SK-N-SH (cell line): Measurements from ENCODE around the gene TMEM131. TPM values are rescaled to one million over a fixed set of nuclear protein-coding genes. Genes with fewer than 3 reads are reported as not detected.

Source experiments
- CTCF ChIA-PET: fragments of 300-600, 350-600 bp; formaldehyde crosslinking; extraction: SDS; loops from one replicate; lab custom pipeline; 2021; lab: Yijun Ruan, JAX
- POLR2A ChIA-PET: fragments of 350-600 bp; sonication (Branson Sonifier 250); formaldehyde crosslinking; extraction: SDS; loops from one replicate; lab custom pipeline; 2020; ENCODE audit warnings: antibody characterized with exemption, inconsistent platforms; lab: Yijun Ruan, JAX
- DNase-seq: peaks from one replicate; pipeline ENCODE4 v3.0.0; 2012
- H2AFZ ChIP-seq: fragments of 200-600 bp; sonication (generic); 2 replicates; pipeline ENCODE4 v1.8.1; 2016; ENCODE audit warnings: antibody characterized with exemption, mild to moderate bottlenecking, low read depth
- H3F3A ChIP-seq: fragments of 200-600 bp; sonication (generic); replicated peaks from 2 replicates; pipeline ENCODE3; 2016; ENCODE audit warnings: antibody characterized with exemption, mild to moderate bottlenecking; ENCODE audit not compliant: insufficient read depth
- H3K27ac ChIP-seq, 2 experiments: fragments of 200-500 bp in 1 of 2; fragments of 200-600 bp in 1 of 2; sonication (Bioruptor generic) in 1 of 2; sonication (generic), shearing (Covaris generic) in 1 of 2; 2 replicates each; pipeline versions ENCODE4 v1.5.1 to v1.6.1; 2014 to 2016; ENCODE audit warnings: low read depth in 2 of 2, inconsistent platforms in 1 of 2, low read length in 1 of 2, mild to moderate bottlenecking in 1 of 2, mixed read lengths in 1 of 2
- H3K27me3 ChIP-seq: fragments of 200-600 bp; sonication (generic), shearing (Covaris generic); 2 replicates; pipeline ENCODE4 v1.6.1; 2016; ENCODE audit warnings: mixed run types; ENCODE audit not compliant: insufficient read depth
- H3K36me3 ChIP-seq, 2 experiments: fragments of 200-500 bp in 1 of 2; fragments of 200-600 bp in 1 of 2; sonication (Bioruptor generic) in 1 of 2; sonication (generic) in 1 of 2; replicated peaks in 1 of 2; 2 replicates each; pipeline versions ENCODE3 to v1.5.1; 2014 to 2016; ENCODE audit warnings: low read length in 1 of 2, mild to moderate bottlenecking in 1 of 2; ENCODE audit not compliant: insufficient read depth in 2 of 2, control insufficient read depth in 1 of 2
- H3K4me1 ChIP-seq, 2 experiments: fragments of 200-500 bp in 1 of 2; fragments of 200-600 bp in 1 of 2; sonication (Bioruptor generic) in 1 of 2; sonication (generic), shearing (Covaris generic) in 1 of 2; 2 replicates each; pipeline versions ENCODE4 v1.5.1 to v1.6.1; 2014 to 2016; ENCODE audit warnings: low read depth in 1 of 2, low read length in 1 of 2, mixed run types in 1 of 2; ENCODE audit not compliant: insufficient read depth in 2 of 2, control insufficient read depth in 1 of 2
- H3K4me2 ChIP-seq: fragments of 200-600 bp; sonication (generic), shearing (Covaris generic); 2 replicates; pipeline ENCODE4 v1.6.1; 2017; ENCODE audit warnings: mixed run types
- H3K4me3 ChIP-seq, 2 experiments: fragments of 200-500 bp in 1 of 2; fragments of 200-600 bp in 1 of 2; sonication (Bioruptor generic) in 1 of 2; sonication (generic), shearing (Covaris generic) in 1 of 2; 2 replicates each; pipeline versions ENCODE4 v1.5.1 to v1.8.1; 2014 to 2016; ENCODE audit warnings: low read depth in 2 of 2, inconsistent platforms in 1 of 2, low read length in 1 of 2, mild to moderate bottlenecking in 1 of 2, mixed read lengths in 1 of 2, moderate library complexity in 1 of 2
- H3K79me2 ChIP-seq: fragments of 200-600 bp; sonication (generic); 2 replicates; pipeline ENCODE4 v1.8.1; 2017; ENCODE audit warnings: mild to moderate bottlenecking; ENCODE audit not compliant: insufficient read depth
- H3K9ac ChIP-seq: fragments of 200-600 bp; sonication (generic); 2 replicates; pipeline ENCODE4 v1.6.1; 2017; ENCODE audit warnings: mixed run types
- H3K9me2 ChIP-seq: fragments of 200-600 bp; sonication (generic); 2 replicates; pipeline ENCODE4 v1.6.1; 2017; ENCODE audit warnings: mixed run types
- H3K9me3 ChIP-seq: fragments of 200-600 bp; sonication (generic); 2 replicates; pipeline ENCODE4 v1.6.1; 2017; ENCODE audit warnings: mixed run types, mild to moderate bottlenecking, moderate library complexity
- H4K20me1 ChIP-seq: fragments of 200-600 bp; sonication (generic); 2 replicates; pipeline ENCODE4 v1.6.1; 2017; ENCODE audit warnings: mild to moderate bottlenecking, mixed run types; ENCODE audit not compliant: insufficient read depth
- FOSL2 ChIP-seq: IDR thresholded peaks from 2 replicates; pipeline ENCODE4 v1.4.0; 2012; ENCODE audit warnings: low read depth, mild to moderate bottlenecking, moderate library complexity, borderline replicate concordance
- GABPA ChIP-seq: IDR thresholded peaks from 2 replicates; pipeline ENCODE4 v1.4.0; 2012; ENCODE audit warnings: low read depth, mild to moderate bottlenecking
- MXI1 ChIP-seq: IDR thresholded peaks from 2 replicates; pipeline ENCODE4 v1.6.1; 2012; ENCODE audit warnings: mild to moderate bottlenecking, low read depth, low read length, improper control_type of control experiment
- POLR2AphosphoS5 ChIP-seq: IDR thresholded peaks from 2 replicates; pipeline ENCODE4 v1.6.1; 2012; ENCODE audit warnings: low read depth, low read length
- RCOR1 ChIP-seq: fragments of 150-350 bp; IDR thresholded peaks from 2 replicates; pipeline ENCODE4 v1.6.1; 2017; ENCODE audit warnings: antibody characterized with exemption, low read length
- WGBS: methylation state at CpG from one replicate; pipeline ENCODE4 v1.1.6; 2017; ENCODE audit warnings: low lambda C conversion rate; 5-methylcytosine and 5-hydroxymethylcytosine counted together
- polyA plus RNA-seq, 3 experiments: library from polyadenylated mRNA; depleted of rRNA; stranded (reverse); fragments of >200 nt; gene quantifications; 2 replicates each; pipeline ENCODE4 v1.2.3, GENCODE V29; 2012
- TF ChIP-seq, protein P1 (sequence below): IDR thresholded peaks from 2 replicates; pipeline ENCODE4; 2012
- TF ChIP-seq, protein P2 (sequence below): IDR thresholded peaks from 2 replicates; pipeline ENCODE4 v1.4.0; 2012; ENCODE audit warnings: low read depth, borderline replicate concordance
- TF ChIP-seq, protein P3 (sequence below): IDR thresholded peaks from 2 replicates; pipeline ENCODE4 v1.6.1; 2012; ENCODE audit warnings: mild to moderate bottlenecking, low read depth, low read length, moderate library complexity
- TF ChIP-seq, protein P4 (sequence below): fragments of 150-350 bp; IDR thresholded peaks from 2 replicates; pipeline ENCODE4 v1.6.1; 2017; ENCODE audit warnings: antibody characterized with exemption, low read length, low read depth, borderline replicate concordance

TMEM131 gene
- polyA plus RNA-seq, 1 of the 3 experiments (the other 2 are of a cell fraction) = 9.1 TPM

DNA sequence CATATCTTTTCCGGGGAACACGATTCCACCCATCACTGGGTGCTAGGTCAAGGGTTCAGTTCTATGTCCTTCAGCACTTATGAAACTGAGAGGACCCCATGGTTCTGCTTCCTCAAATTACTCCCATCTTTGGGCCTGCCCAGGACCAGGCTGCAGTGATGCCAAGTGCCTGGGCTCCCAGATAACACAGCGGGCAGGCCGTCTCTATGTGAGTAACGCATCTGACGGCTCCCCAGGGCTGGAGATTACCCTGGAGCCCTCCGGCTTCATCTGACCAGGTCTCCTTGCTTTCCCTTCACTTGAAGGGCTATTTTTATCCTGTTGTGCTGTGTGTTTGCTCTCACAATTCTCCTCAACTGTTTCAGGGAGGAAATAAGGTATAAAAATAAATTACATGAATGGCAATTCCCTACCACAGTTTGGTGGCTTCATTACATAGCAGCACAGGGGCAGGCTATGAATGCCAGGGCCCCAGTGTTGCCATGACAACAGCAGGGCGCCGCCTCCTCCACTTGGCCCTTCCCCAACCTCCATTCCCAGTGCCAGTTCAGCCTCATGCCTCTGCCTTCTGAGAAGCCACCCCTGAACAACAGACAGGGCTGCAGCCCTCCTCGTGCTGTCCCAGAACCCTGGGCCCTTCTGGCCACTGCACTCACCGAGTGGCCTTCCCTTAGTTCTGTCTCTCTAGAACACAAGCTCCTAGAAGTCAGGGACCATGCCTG is 25.4 kb upstream of the TMEM131 start:
- H3K4me2 ChIP-seq = no peak overlapping the region
- no peaks in the 10 kb centered on the region; a peak in 1 of 4 replicates for H3K4me1 ChIP-seq
- H3K79me2 ChIP-seq = no peaks in the 10 kb centered on the region
- H3K9me2 ChIP-seq = no peaks in the 10 kb centered on the region
- H3K9ac ChIP-seq = no peak overlapping the region
- H3F3A ChIP-seq = no peaks in the 10 kb centered on the region
- H3K9me3 ChIP-seq = no peaks in the 10 kb centered on the region
- ChIA-PET POLR2A (no interaction called here), CTCF (interaction anchor here (1.5 kb wide), 1 partner anchor 247 kb away, joined by 3 read pairs; no protein-coding TSS in a partner anchor)
- H3K4me3 ChIP-seq = no peak overlapping the region
- H4K20me1 ChIP-seq = no peaks in the 10 kb centered on the region
- TF ChIP-seq, protein P1, sequence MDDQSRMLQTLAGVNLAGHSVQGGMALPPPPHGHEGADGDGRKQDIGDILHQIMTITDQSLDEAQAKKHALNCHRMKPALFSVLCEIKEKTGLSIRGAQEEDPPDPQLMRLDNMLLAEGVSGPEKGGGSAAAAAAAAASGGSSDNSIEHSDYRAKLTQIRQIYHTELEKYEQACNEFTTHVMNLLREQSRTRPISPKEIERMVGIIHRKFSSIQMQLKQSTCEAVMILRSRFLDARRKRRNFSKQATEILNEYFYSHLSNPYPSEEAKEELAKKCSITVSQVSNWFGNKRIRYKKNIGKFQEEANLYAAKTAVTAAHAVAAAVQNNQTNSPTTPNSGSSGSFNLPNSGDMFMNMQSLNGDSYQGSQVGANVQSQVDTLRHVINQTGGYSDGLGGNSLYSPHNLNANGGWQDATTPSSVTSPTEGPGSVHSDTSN = no peak
- TF ChIP-seq GABPA (no peak), FOSL2 (no peak), MXI1 (no peak), RCOR1 (no peak), POLR2AphosphoS5 (no peak)
- TF ChIP-seq, protein P2, sequence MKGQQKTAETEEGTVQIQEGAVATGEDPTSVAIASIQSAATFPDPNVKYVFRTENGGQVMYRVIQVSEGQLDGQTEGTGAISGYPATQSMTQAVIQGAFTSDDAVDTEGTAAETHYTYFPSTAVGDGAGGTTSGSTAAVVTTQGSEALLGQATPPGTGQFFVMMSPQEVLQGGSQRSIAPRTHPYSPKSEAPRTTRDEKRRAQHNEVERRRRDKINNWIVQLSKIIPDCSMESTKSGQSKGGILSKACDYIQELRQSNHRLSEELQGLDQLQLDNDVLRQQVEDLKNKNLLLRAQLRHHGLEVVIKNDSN = no peak
- TF ChIP-seq, protein P3, sequence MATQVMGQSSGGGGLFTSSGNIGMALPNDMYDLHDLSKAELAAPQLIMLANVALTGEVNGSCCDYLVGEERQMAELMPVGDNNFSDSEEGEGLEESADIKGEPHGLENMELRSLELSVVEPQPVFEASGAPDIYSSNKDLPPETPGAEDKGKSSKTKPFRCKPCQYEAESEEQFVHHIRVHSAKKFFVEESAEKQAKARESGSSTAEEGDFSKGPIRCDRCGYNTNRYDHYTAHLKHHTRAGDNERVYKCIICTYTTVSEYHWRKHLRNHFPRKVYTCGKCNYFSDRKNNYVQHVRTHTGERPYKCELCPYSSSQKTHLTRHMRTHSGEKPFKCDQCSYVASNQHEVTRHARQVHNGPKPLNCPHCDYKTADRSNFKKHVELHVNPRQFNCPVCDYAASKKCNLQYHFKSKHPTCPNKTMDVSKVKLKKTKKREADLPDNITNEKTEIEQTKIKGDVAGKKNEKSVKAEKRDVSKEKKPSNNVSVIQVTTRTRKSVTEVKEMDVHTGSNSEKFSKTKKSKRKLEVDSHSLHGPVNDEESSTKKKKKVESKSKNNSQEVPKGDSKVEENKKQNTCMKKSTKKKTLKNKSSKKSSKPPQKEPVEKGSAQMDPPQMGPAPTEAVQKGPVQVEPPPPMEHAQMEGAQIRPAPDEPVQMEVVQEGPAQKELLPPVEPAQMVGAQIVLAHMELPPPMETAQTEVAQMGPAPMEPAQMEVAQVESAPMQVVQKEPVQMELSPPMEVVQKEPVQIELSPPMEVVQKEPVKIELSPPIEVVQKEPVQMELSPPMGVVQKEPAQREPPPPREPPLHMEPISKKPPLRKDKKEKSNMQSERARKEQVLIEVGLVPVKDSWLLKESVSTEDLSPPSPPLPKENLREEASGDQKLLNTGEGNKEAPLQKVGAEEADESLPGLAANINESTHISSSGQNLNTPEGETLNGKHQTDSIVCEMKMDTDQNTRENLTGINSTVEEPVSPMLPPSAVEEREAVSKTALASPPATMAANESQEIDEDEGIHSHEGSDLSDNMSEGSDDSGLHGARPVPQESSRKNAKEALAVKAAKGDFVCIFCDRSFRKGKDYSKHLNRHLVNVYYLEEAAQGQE = no peak
- TF ChIP-seq, protein P4, sequence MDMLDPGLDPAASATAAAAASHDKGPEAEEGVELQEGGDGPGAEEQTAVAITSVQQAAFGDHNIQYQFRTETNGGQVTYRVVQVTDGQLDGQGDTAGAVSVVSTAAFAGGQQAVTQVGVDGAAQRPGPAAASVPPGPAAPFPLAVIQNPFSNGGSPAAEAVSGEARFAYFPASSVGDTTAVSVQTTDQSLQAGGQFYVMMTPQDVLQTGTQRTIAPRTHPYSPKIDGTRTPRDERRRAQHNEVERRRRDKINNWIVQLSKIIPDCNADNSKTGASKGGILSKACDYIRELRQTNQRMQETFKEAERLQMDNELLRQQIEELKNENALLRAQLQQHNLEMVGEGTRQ = no peak
- 54% methylated on average over 11 of the region's 11 CpGs for WGBS
- no peak overlapping the region for H3K27ac ChIP-seq
- H3K27me3 ChIP-seq = no peaks in the 10 kb centered on the region; the same call in 1 of the 2 replicates
- no peak overlapping the region for H2AFZ ChIP-seq
- no peaks in the 10 kb centered on the region for H3K36me3 ChIP-seq
- DNase-seq = peak; percentile 36
